Testis (tissue), 2 donors: ENCODE measurements around the gene BEND3.

Experiments
- POLR2A ChIP-seq: fragments of 450-650 bp; IDR thresholded peaks from one replicate; pipeline ENCODE4 v1.6.1; 2017; ENCODE audit warnings: antibody characterized with exemption, mild to moderate bottlenecking, moderate library complexity
- TF ChIP-seq, protein P1 (sequence below), 3 experiments: fragments of 450-650 bp in 2 of 3; fragments of 200-600 bp in 1 of 3; sonication (generic) in 1 of 3; IDR thresholded peaks; one replicate each; pipeline ENCODE4 v1.5.1; 2016 to 2019; ENCODE audit warnings: antibody characterized with exemption in 3 of 3, mild to moderate bottlenecking in 2 of 3, moderate library complexity in 1 of 3

DNA sequence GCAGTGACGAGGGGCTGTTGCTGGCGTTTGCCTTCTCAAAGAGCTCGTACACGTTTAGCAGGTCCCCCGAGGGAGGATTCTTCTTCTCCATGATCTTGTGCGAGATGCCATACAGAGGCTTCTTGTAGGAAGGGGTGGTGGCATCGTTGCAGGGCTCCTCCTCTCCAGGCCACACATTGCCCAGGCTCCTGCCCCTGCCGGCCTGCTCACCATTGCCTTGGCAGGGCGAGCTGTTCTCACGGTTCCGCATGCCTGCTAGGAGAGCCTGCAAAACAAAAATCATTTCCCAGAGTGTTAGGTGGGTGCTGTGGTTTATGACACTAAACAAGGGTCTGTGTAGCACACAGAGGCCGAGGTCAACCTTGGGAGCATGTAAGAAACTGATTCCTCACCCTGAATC is 44.6 kb downstream of the BEND3 start:
- TF ChIP-seq, protein P1, sequence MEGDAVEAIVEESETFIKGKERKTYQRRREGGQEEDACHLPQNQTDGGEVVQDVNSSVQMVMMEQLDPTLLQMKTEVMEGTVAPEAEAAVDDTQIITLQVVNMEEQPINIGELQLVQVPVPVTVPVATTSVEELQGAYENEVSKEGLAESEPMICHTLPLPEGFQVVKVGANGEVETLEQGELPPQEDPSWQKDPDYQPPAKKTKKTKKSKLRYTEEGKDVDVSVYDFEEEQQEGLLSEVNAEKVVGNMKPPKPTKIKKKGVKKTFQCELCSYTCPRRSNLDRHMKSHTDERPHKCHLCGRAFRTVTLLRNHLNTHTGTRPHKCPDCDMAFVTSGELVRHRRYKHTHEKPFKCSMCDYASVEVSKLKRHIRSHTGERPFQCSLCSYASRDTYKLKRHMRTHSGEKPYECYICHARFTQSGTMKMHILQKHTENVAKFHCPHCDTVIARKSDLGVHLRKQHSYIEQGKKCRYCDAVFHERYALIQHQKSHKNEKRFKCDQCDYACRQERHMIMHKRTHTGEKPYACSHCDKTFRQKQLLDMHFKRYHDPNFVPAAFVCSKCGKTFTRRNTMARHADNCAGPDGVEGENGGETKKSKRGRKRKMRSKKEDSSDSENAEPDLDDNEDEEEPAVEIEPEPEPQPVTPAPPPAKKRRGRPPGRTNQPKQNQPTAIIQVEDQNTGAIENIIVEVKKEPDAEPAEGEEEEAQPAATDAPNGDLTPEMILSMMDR (IDR thresholded peaks at IDR 0.05): no peak
- TF ChIP-seq POLR2A: no peak
